Osteoblast (primary cell): ENCODE results near the gene SSBP1. TPM values are rescaled to one million over a fixed set of nuclear protein-coding genes. Genes with fewer than 3 reads are reported as not detected.

ENCODE experiments used
- DNase-seq: peaks from one replicate; pipeline ENCODE4 v3.0.0; 2011; ENCODE audit warnings: low spot score, mixed read lengths; ENCODE audit not compliant: insufficient read length; ENCODE audit errors: missing footprints
- H2AFZ ChIP-seq: 2 replicates; pipeline ENCODE4 v1.6.0; 2011; ENCODE audit warnings: mild to moderate bottlenecking, low read length
- H3K27ac ChIP-seq: 2 replicates; pipeline ENCODE4 v1.5.1; 2011; ENCODE audit warnings: mild to moderate bottlenecking, low read depth, low read length, moderate library complexity
- H3K27me3 ChIP-seq: 2 replicates; pipeline ENCODE4 v1.6.0; 2012; ENCODE audit warnings: mild to moderate bottlenecking, control low read depth, inconsistent platforms, low read length, moderate library complexity; ENCODE audit not compliant: insufficient read depth
- H3K36me3 ChIP-seq: 2 replicates; pipeline ENCODE4 v1.5.1; 2011; ENCODE audit warnings: mild to moderate bottlenecking, low read length, control low read depth, moderate library complexity; ENCODE audit not compliant: insufficient read depth
- H3K4me1 ChIP-seq: 2 replicates; pipeline ENCODE4 v1.5.1; 2011; ENCODE audit warnings: mild to moderate bottlenecking, low read length, control low read depth, moderate library complexity; ENCODE audit not compliant: insufficient read depth
- H3K4me2 ChIP-seq: 2 replicates; pipeline ENCODE4 v1.6.0; 2011; ENCODE audit warnings: mild to moderate bottlenecking, low read length; ENCODE audit not compliant: insufficient read depth
- H3K4me3 ChIP-seq: fragments of 200-600 bp; sonication (generic); 3 replicates; pipeline ENCODE4 v1.5.1; 2012; ENCODE audit warnings: mild to moderate bottlenecking, low read length, inconsistent platforms; ENCODE audit not compliant: insufficient read depth
- H3K79me2 ChIP-seq: 2 replicates; pipeline ENCODE4 v1.6.0; 2012; ENCODE audit warnings: mild to moderate bottlenecking, low read length, control low read depth, inconsistent platforms; ENCODE audit not compliant: insufficient read depth
- H3K9me3 ChIP-seq: 2 replicates; pipeline ENCODE4 v1.5.1; 2011; ENCODE audit warnings: low read depth, low read length, control low read depth
- H4K20me1 ChIP-seq: 2 replicates; pipeline ENCODE4 v1.6.0; 2012; ENCODE audit warnings: mild to moderate bottlenecking, low read length, control low read depth; ENCODE audit not compliant: insufficient read depth
- CTCF ChIP-seq: IDR thresholded peaks from 2 replicates; pipeline ENCODE4 v1.5.1; 2011; ENCODE audit warnings: mild to moderate bottlenecking, low read depth, low read length, moderate library complexity; ENCODE audit errors: extremely low read depth
- total RNA-seq: library from RNA; depleted of rRNA; stranded (reverse); fragments of >200 nt; gene quantifications from 2 replicates; pipeline ENCODE4 v1.2.3, GENCODE V29; 2012

Gene SSBP1
- total RNA-seq, 1 donor, result 88.3 TPM

GRCh38 chr7:141698247-141699015 is 39.7 kb upstream of the SSBP1 start:
- TF ChIP-seq CTCF, result no peak
- H3K79me2 ChIP-seq, result peaks cover 6% of the 10 kb centered on the region
- H3K4me1 ChIP-seq, result peaks cover 19% of the 10 kb centered on the region
- no peaks in the 10 kb centered on the region for H3K27me3 ChIP-seq
- no peak overlapping the region for H3K4me3 ChIP-seq
- H2AFZ ChIP-seq, result no peak overlapping the region
- peaks cover 25% of the 10 kb centered on the region for H4K20me1 ChIP-seq
- no peaks in the 10 kb centered on the region for H3K9me3 ChIP-seq
- DNase-seq, result no peak
- H3K36me3 ChIP-seq, result no peaks in the 10 kb centered on the region
- H3K27ac ChIP-seq, result no peak overlapping the region
- H3K4me2 ChIP-seq, result no peak overlapping the region

GRCh38 chr7:141699860-141700259 is 38.3 kb upstream of the SSBP1 start:
- Histone ChIP-seq H3K79me2 (peaks cover 3% of the 10 kb centered on the region), H3K27ac (no peak overlapping the region)

GRCh38 chr7:141700296-141700847 is 37.8 kb upstream of the SSBP1 start:
- TF ChIP-seq CTCF, result no peak
- Histone ChIP-seq H3K27me3 (no peaks in the 10 kb centered on the region), H3K4me2 (peak overlapping the region; percentile 76), H4K20me1 (peaks cover 19% of the 10 kb centered on the region), H3K79me2 (peaks cover 3% of the 10 kb centered on the region), H3K9me3 (no peaks in the 10 kb centered on the region), H3K27ac (no peak overlapping the region), H3K36me3 (no peaks in the 10 kb centered on the region), H3K4me1 (peaks cover 23% of the 10 kb centered on the region), H2AFZ (no peak overlapping the region), H3K4me3 (no peak overlapping the region)
- no peak for DNase-seq

More at GRCh38 chr7:141699860-141700259, 38.3 kb upstream of the SSBP1 start:
- Histone ChIP-seq H3K4me1 (peaks cover 21% of the 10 kb centered on the region), H3K9me3 (no peaks in the 10 kb centered on the region), H3K36me3 (no peaks in the 10 kb centered on the region), H3K4me3 (no peak overlapping the region), H3K4me2 (no peak overlapping the region), H3K27me3 (no peaks in the 10 kb centered on the region), H2AFZ (no peak overlapping the region), H4K20me1 (peaks cover 21% of the 10 kb centered on the region)
- TF ChIP-seq CTCF, result no peak
- DNase-seq, result peak; percentile 50

GRCh38 chr7:141700848-141701371 is 37.2 kb upstream of the SSBP1 start:
- peaks cover 23% of the 10 kb centered on the region for H3K4me1 ChIP-seq

More at GRCh38 chr7:141700848-141701371, 37.2 kb upstream of the SSBP1 start:
- H3K36me3 ChIP-seq, result no peaks in the 10 kb centered on the region
- peaks cover 3% of the 10 kb centered on the region for H3K79me2 ChIP-seq
- peak; percentile 73 for DNase-seq
- TF ChIP-seq CTCF, result no peak
- H4K20me1 ChIP-seq, result peaks cover 15% of the 10 kb centered on the region
- H3K4me3 ChIP-seq, result peak overlapping the region; percentile 79
- no peaks in the 10 kb centered on the region for H3K9me3 ChIP-seq
- no peak overlapping the region for H3K27ac ChIP-seq
- H3K4me2 ChIP-seq, result peak overlapping the region; percentile 76
- H2AFZ ChIP-seq, result peak overlapping the region; percentile 47
- no peaks in the 10 kb centered on the region for H3K27me3 ChIP-seq
